ENCODE data around the gene PIWIL4. TPM values are rescaled to one million over a fixed set of nuclear protein-coding genes. Genes with fewer than 3 reads are reported as not detected.

The PIWIL4 gene
- polyA plus RNA-seq, 1 experiment, result 1.6 TPM

GRCh38 chr11:94664346-94664745 lies 97.2 kb downstream of the PIWIL4 start:
- Histone ChIP-seq H3K27me3 (ENCODE audit: control insufficient read depth, insufficient read depth, low read length) (no peaks in the 10 kb centered on the region; the same call in none of the 2 replicates), H3K4me3 (ENCODE audit: low read depth, low read length) (no peak overlapping the region), H3K36me3 (ENCODE audit: control insufficient read depth, insufficient read depth, low read length) (no peaks in the 10 kb centered on the region)
- CTCF ChIA-PET, result interaction anchor here (1.5 kb wide), 1 partner anchor 15 kb away, joined by 5 read pairs; no protein-coding TSS in a partner anchor
- no peak for DNase-seq (ENCODE audit: low read depth)
- POLR2A ChIA-PET, result interaction anchor here (0.6 kb wide), 1 partner anchor 42 kb away, joined by 4 read pairs; no protein-coding TSS in a partner anchor
- TF ChIP-seq CTCF (IDR thresholded peaks at IDR 0.05; ENCODE audit: insufficient read depth, low read depth, low read length), result no peak

GRCh38 chr11:94665116-94665659 lies 98.0 kb downstream of the PIWIL4 start:
- Histone ChIP-seq H3K4me3 (ENCODE audit: low read depth, low read length) (no peak overlapping the region), H3K36me3 (ENCODE audit: control insufficient read depth, insufficient read depth, low read length) (no peaks in the 10 kb centered on the region), H3K27me3 (ENCODE audit: control insufficient read depth, insufficient read depth, low read length) (no peaks in the 10 kb centered on the region; the same call in none of the 2 replicates)
- ChIA-PET POLR2A (no interaction called here), CTCF (interaction anchor here (1.5 kb wide), 1 partner anchor 14 kb away, joined by 5 read pairs; no protein-coding TSS in a partner anchor)
- no peak for TF ChIP-seq CTCF (IDR thresholded peaks at IDR 0.05; ENCODE audit: insufficient read depth, low read depth, low read length)
- no peak for DNase-seq (ENCODE audit: low read depth)

- ChIA-PET CTCF (interaction anchor here (0.7 kb wide), 1 partner anchor 12 kb away, joined by 3 read pairs; no protein-coding TSS in a partner anchor), POLR2A (no interaction called here)
- no peak overlapping the region for H3K4me3 ChIP-seq (ENCODE audit: low read depth, low read length)
- no peak for DNase-seq (ENCODE audit: low read depth)
- no peak for TF ChIP-seq CTCF (IDR thresholded peaks at IDR 0.05; ENCODE audit: insufficient read depth, low read depth, low read length)
- no peaks in the 10 kb centered on the region for H3K36me3 ChIP-seq (ENCODE audit: control insufficient read depth, insufficient read depth, low read length)
- H3K27me3 ChIP-seq (ENCODE audit: control insufficient read depth, insufficient read depth, low read length), result no peaks in the 10 kb centered on the region
These were observed 99.9 kb downstream of the PIWIL4 start for GRCh38 chr11:94666792-94667721.

GRCh38 chr11:94668212-94668793 lies 101.1 kb downstream of the PIWIL4 start:
- CTCF ChIA-PET, result no interaction called here
- Histone ChIP-seq H3K4me3 (ENCODE audit: low read depth, low read length) (no peak overlapping the region), H3K36me3 (ENCODE audit: control insufficient read depth, insufficient read depth, low read length) (no peaks in the 10 kb centered on the region), H3K27me3 (ENCODE audit: control insufficient read depth, insufficient read depth, low read length) (no peaks in the 10 kb centered on the region)
- no peak for TF ChIP-seq CTCF (IDR thresholded peaks at IDR 0.05; ENCODE audit: insufficient read depth, low read depth, low read length)
- POLR2A ChIA-PET, result no interaction called here
- DNase-seq (ENCODE audit: low read depth), result no peak

DNA sequence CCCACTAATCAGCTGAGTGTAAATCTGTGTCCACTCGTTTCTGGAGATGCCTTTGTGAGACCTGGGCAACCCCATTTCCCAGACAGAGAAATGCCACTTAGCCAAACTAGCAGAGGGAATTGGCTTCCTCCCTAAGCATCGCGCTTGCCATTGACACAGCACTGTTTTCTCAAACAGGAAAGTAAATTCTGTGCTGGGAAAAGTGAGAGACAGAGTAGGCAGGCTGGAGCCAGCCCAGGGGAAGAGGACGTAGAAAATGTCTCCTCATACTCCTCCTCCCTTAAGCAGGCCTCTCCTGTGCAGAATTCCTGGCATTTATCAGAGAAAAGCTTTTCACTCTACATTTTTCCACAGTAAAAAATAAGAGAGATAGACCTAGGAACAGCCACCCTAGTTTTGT lies 101.9 kb downstream of the PIWIL4 start:
- no peaks in the 10 kb centered on the region for H3K36me3 ChIP-seq (ENCODE audit: control insufficient read depth, insufficient read depth, low read length)
- H3K4me3 ChIP-seq (ENCODE audit: low read depth, low read length), result no peak overlapping the region
- no peaks in the 10 kb centered on the region for H3K27me3 ChIP-seq (ENCODE audit: control insufficient read depth, insufficient read depth, low read length)
- no peak for DNase-seq (ENCODE audit: low read depth)
- CTCF ChIA-PET, result no interaction called here
- POLR2A ChIA-PET, result no interaction called here
- TF ChIP-seq CTCF (IDR thresholded peaks at IDR 0.05; ENCODE audit: insufficient read depth, low read depth, low read length), result no peak
